ENCODE data around the gene GGCX.
"Not testable (repeated sequence)": the region's sequence is repeated elsewhere in the genome, so short reads cannot be mapped to it uniquely, and the experiment has no call there.

Gene GGCX

DNA sequence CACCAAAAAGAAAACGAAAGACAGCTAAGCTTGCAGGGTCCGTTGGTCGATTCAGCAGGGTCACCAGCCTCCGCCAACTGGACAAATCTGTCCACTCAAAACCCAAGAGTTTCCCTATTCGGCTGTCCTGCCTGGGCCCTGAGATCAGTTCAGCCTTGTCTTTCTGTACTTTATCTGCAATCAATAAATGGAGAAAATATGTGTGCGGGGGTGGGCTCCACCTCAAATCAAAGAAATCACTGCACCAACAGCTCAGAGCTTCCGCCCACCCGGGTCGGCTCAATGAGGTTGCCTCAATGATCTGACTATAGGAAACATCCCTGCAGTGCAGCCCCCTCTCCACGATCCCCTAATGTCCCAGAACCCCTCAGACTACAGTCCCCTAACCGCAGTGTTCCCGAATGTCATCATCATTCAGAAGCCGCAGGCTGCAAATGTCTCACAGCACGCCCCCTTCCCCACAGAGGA is 447 bp downstream of the GGCX start:
- DNase-seq: no peak

- not testable (repeated sequence) for DNase-seq
Observed at GRCh38 chr2:85560403-85560726, 928 bp downstream of the GGCX start.

- no peak for DNase-seq
Observed at GRCh38 chr2:85558160-85558559, 3.1 kb downstream of the GGCX start.

GRCh38 chr2:85557130-85557529 is 4.2 kb downstream of the GGCX start:
- no peak for DNase-seq

GRCh38 chr2:85554980-85555612 is 6.2 kb downstream of the GGCX start:
- DNase-seq: no peak

GRCh38 chr2:85553184-85553583 is 8.1 kb downstream of the GGCX start:
- no peak for DNase-seq

- DNase-seq: peak; percentile 53
Observed at GRCh38 chr2:85551698-85552678, 9.3 kb downstream of the GGCX start.

DNA sequence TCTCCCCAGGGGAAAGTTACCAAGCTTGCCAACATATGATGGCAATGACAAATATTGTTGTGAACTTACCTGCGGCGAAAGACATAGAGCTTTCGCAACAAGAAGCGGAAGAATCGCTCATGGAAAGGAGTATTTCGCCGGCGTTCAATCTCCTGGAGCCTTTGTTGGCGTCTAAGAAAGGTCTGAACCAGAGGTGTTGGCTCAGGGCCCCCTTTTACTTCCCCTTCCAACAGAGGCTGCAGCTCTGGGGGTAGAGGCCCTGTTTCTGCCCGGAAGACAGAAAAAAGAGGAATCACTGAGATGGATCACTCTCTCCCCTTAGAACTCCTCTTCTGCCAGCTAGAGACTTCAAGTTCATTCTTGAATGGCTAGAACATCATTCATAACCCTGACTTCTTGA is 10.8 kb downstream of the GGCX start:
- DNase-seq: no peak

- DNase-seq: no peak
Observed at GRCh38 chr2:85549826-85550225, 11.5 kb downstream of the GGCX start.

GRCh38 chr2:85549095-85549494 is 12.2 kb downstream of the GGCX start:
- no peak for DNase-seq

GRCh38 chr2:85548608-85548900 is 12.7 kb downstream of the GGCX start:
- no peak for DNase-seq

DNA sequence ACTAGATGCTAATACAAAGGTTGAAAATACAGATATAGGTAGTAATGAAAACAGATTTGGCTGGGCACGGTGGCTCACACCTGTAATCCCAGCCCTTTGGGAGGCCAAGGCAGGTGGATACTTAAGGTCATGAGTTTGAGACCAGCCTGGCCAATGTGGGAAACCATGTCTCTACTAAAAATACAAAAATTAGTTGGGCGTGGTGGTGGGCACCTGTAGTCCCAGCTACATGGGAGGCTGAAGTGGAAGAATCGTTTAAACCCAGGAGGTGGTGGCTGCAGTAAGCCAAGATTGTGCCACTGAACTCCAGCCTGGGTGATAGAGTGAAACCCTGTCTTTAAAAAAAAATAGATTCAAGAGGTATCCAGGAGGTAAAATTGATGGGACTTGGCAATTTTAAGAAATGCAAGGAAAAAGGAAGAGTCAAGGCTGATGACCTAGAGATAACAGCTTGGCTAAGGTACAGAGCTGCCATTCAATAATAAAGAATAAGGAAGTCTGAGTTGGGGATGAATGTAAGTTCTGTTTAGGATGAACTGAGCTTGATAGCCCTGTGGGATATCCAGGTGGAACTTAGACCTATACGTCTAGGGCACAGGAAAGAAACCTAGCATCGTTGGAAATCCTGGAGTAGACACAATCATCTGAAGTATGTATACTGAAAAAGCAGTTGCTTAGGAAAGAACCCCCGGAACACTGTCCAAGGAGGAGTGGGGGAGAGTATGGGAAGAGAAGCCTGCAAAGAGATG is 13.3 kb downstream of the GGCX start:
- no peak for DNase-seq

GRCh38 chr2:85547089-85547858 is 14.0 kb downstream of the GGCX start:
- no peak for DNase-seq

GRCh38 chr2:85545780-85546240 is 15.5 kb downstream of the GGCX start:
- no peak for DNase-seq

- not testable (repeated sequence) for DNase-seq
Observed at GRCh38 chr2:85544915-85545779, 16.1 kb downstream of the GGCX start.

- not testable (repeated sequence) for DNase-seq
Observed at GRCh38 chr2:85544254-85544691, 17.0 kb downstream of the GGCX start.

GRCh38 chr2:85542777-85543176 is 18.5 kb downstream of the GGCX start:
- DNase-seq: no peak

GRCh38 chr2:85541753-85542457 is 19.4 kb downstream of the GGCX start:
- DNase-seq: no peak

DNA sequence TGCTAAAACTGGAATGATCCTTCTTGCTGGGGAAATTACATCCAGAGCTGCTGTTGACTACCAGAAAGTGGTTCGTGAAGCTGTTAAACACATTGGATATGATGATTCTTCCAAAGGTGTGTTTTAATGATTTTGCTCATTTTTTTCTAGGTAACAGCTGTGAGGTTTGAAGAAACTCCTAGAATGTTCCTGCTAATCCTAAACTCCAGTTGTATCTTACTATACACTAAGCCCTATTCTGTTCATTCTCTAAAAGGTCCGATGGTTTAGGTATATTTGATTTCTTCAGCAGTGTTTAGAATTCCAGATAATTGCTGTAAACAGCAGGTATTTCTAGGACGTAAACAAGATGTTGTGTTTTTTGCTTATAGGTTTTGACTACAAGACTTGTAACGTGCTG is 20.0 kb downstream of the GGCX start:
- DNase-seq: no peak

- DNase-seq: no peak
Observed at GRCh38 chr2:85540133-85540648, 21.1 kb downstream of the GGCX start.
